Measurements from ENCODE around the gene EHD1. TPM values are rescaled to one million over a fixed set of nuclear protein-coding genes. Genes with fewer than 3 reads are reported as not detected.

The EHD1 gene
- total RNA-seq, 2 experiments from 2014 or later = 187 to 195 TPM

DNA sequence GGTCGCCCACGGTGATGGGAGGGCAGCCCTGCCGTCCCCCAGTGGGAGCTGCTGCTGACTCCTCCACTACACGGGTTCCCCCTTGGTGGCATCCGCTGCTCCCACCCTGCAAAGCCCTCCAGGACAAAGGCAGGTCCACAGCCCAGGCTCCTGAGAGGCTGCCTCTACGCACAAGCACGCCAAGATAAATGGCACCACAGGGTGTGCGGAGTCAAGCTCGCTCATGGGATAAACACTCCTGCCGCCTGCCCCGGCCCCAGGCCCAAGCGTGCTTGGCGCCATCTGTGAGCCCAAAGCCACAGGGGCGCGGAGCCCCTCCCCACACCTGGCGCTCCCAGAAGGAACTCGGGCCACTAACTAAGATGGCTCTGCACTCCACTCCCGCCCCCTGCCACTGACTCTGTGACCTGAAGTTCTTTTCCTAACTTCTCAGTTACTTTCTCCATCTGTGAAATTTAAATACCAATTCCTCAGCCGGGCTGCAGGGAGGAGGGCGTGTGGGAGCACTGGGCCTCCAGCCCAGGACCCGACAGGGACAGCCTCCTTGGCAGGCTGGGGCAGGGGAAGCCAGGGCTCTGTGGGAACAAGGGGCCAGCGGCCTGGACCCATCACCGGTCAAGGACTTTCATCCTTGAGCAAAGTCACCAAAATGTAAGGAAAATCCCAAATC, 14.9 kb downstream of the EHD1 start:
- POLR2A ChIA-PET = interaction anchor here (1.2 to 27.4 kb wide), 5 partner anchors 12 to 254 kb away, joined by 3 to 782 read pairs (median 5); partner anchors contain the start of genes EHD1 and ZNHIT2
- DNase-seq (no peak), ATAC-seq (ENCODE audit: low read depth) (no peak)
- peaks cover 16% of the 10 kb centered on the region for H3K36me3 Mint-ChIP-seq
- peak overlapping the region; percentile 74 for H3K4me3 Mint-ChIP-seq
- no peaks in the 10 kb centered on the region for H3K9me3 Mint-ChIP-seq
- no peaks in the 10 kb centered on the region for H3K27me3 Mint-ChIP-seq
- peak overlapping the region; percentile 95 for H3K27ac Mint-ChIP-seq
- H3K4me1 Mint-ChIP-seq = peaks cover 67% of the 10 kb centered on the region

GRCh38 chr11:64862987-64863390, 15.4 kb downstream of the EHD1 start:
- peak overlapping the region; percentile 95 for H3K27ac Mint-ChIP-seq
- H3K4me3 Mint-ChIP-seq = peak overlapping the region; percentile 74
- no peak for DNase-seq
- peaks cover 63% of the 10 kb centered on the region for H3K4me1 Mint-ChIP-seq
- no peaks in the 10 kb centered on the region for H3K9me3 Mint-ChIP-seq
- POLR2A ChIA-PET = interaction anchor here (1.7 to 27.4 kb wide), 3 partner anchors 12 to 118 kb away, joined by 5 to 782 read pairs (median 142); partner anchors contain the start of gene EHD1
- peaks cover 12% of the 10 kb centered on the region for H3K36me3 Mint-ChIP-seq
- no peaks in the 10 kb centered on the region for H3K27me3 Mint-ChIP-seq
- ATAC-seq (ENCODE audit: low read depth) = no peak

- H3K27me3 Mint-ChIP-seq = no peaks in the 10 kb centered on the region
- H3K36me3 Mint-ChIP-seq = peaks cover 14% of the 10 kb centered on the region
- peak overlapping the region; percentile 80 for H3K4me3 Mint-ChIP-seq
- POLR2A ChIA-PET = interaction anchor here (0.6 to 27.4 kb wide), 8 partner anchors 8 to 802 kb away, joined by 3 to 782 read pairs (median 3); partner anchors contain the start of gene EHD1
- H3K4me1 Mint-ChIP-seq = peaks cover 67% of the 10 kb centered on the region
- no peaks in the 10 kb centered on the region for H3K9me3 Mint-ChIP-seq
- ATAC-seq (ENCODE audit: low read depth) = peak; percentile 20
- peak overlapping the region; percentile 97 for H3K27ac Mint-ChIP-seq
- DNase-seq = peak; percentile 55
These were observed 17.0 kb downstream of the EHD1 start for GRCh38 chr11:64861227-64861975.

DNA sequence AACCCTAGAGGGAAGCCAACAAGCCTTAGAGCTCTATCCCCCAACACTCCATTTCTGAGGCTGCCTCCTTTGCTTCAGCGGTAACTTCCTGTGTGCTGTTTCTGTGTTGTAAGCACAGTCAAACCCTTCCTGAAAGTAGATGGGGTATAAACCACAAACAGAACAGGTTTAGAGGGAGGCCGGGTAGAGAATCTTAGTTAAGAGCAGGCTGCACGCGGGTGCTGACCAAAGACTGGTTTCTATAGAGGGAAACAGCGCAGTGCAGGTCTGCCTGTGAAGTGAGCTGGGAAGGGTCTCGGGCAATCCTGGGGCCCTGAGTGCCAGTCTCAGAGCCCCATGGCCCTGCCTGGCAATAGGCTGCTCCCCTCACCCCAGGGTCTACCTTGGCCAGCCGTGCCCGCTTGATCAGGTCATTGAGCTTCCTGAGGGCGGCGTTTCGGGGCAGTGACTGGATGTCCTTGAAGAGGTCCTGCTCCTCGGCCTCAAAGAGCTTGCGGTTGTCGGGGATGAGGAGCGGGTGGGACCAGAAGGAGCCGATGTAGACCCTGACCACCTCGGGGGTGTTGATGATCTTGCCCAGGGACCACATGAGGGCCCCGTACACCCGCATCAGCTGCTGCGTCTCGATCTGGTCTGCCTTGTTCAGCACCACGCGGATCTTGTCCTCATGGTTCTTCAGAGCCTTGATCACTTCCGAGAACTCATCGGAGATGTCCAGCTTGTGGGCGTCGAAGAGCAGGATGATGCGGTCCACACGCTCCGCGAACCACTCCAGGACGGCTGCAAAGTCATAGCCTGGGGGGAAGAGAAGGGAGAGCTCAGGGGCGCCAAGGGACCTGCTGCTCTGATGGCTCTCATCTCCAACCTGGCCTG, 18.6 kb downstream of the EHD1 start:
- DNase-seq (peak; percentile 72), ATAC-seq (ENCODE audit: low read depth) (peak; percentile 77)
- Mint-ChIP-seq H3K36me3 (peaks cover 17% of the 10 kb centered on the region), H3K9me3 (no peaks in the 10 kb centered on the region), H3K4me3 (peak overlapping the region; percentile 80), H3K27me3 (no peaks in the 10 kb centered on the region), H3K27ac (peak overlapping the region; percentile 97), H3K4me1 (peaks cover 69% of the 10 kb centered on the region)
- POLR2A ChIA-PET = interaction anchor here (0.6 to 27.4 kb wide), 13 partner anchors 9 to 643 kb away, joined by 3 to 782 read pairs (median 5); partner anchors contain the start of genes CDC42BPG, CDCA5, EHD1 and FAU

DNA sequence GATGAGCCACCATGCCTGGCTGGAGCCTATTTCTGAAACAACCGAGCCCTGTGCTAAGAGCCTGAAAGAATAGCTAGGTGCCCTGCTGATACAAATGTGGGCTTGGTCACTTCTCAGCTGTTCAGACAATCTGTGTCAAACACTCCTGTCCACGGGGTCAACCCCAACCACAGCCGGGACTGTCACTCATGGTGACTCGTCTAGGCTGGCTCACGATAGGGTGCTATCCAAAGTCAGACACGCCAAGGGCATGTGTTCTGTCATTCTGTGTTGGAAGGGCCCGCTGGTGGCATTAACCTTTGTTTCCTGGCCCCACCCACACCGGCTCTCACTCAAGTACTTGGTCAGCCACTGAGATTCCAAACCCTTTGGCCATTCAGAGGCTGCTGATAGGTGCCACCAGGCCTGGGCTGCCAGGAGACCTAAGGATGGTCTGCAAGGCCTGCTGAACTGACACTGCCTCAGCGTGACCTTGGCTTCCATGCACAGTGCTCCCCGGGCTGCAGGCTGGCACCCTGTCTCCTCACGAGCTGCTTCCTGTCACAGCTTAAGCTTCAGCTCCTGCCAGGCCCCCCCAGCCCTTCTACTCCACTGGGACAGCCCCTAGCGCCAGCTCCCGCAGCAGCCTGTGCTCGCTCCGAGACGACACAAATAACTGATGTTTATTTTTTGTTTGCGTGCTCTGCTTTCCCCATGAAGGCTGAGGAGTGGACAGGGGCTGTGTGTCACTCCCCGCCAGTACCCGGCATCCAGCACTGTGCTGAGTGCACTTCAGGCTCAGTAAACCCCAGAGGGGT, 19.8 kb downstream of the EHD1 start:
- H3K4me3 Mint-ChIP-seq = peak overlapping the region; percentile 80
- peak; percentile 57 for ATAC-seq (ENCODE audit: low read depth)
- H3K9me3 Mint-ChIP-seq = no peaks in the 10 kb centered on the region
- POLR2A ChIA-PET = interaction anchor here (0.7 to 27.4 kb wide), 10 partner anchors 8 to 644 kb away, joined by 3 to 782 read pairs (median 5); partner anchors contain the start of genes CDC42BPG, CDCA5, EHD1 and FAU
- peaks cover 21% of the 10 kb centered on the region for H3K36me3 Mint-ChIP-seq
- H3K27ac Mint-ChIP-seq = peak overlapping the region; percentile 97
- no peaks in the 10 kb centered on the region for H3K27me3 Mint-ChIP-seq
- DNase-seq = peak; percentile 74
- peaks cover 65% of the 10 kb centered on the region for H3K4me1 Mint-ChIP-seq

DNA sequence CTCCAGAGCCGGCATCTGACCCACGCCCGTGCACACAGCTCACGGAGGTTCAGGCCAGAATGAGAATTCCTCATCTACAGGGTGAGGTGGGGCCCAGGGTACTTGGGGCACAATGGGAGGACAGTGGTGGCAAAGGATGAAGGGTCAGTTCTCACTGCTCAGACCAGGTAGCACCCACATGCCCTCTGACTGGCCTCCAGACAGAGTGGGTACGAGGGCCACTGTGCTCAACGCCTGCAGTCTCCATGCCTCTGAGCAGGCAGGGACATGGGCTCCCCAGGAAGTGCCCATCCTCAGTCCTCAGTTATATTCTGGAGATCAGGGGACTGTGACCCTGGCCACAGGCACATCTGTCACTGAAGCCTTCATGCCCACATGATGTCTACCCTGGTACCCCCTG, 20.9 kb downstream of the EHD1 start:
- no peak for ATAC-seq (ENCODE audit: low read depth)

DNA sequence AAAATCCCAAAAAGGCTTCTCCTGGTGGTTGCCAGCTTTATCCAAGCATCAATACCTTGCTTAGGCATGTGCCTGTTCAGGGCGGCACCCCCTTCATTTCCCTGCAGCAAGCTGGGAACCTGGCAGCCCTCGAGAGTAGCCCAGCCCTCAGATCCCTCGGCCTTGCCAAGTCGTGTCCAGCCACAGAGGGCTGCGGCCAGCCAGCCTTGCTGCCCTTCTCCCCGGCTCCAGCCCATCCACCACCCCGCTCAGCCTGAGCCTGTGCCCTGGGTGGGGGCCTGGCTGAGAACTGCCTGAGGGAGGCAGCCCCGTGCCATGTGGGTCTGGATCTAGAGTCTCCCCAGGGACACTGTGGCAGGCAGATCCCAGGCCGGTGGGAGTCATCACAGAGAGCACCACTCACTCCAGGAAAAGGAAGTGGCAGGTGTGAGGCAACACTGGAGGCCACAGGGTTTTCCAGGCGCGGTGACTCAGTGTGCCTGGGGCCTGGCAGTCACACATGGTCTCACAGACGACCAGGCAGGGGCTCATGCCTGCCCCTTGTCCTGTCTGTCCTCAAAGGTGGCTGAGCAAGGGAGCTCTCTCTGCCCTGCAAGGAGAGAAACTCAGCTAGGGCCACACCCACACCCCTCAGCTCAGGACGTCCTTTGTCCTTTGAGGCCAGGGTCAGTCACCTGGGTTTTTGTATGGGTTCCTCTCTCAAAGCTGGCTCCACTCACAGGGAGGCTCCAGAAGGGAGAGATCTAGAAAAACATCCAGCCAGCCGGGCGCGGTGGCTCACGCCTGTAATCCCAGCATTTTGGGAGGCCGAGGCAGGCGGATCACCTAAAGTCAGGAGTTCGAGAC, 21.8 kb downstream of the EHD1 start:
- Mint-ChIP-seq H3K4me1 (peaks cover 70% of the 10 kb centered on the region), H3K27ac (peak overlapping the region; percentile 63), H3K4me3 (peak overlapping the region; percentile 62), H3K27me3 (no peaks in the 10 kb centered on the region), H3K36me3 (peaks cover 26% of the 10 kb centered on the region), H3K9me3 (no peaks in the 10 kb centered on the region)
- DNase-seq = peak; percentile 53
- POLR2A ChIA-PET = interaction anchor here (0.7 to 27.4 kb wide), 3 partner anchors 8 to 27 kb away, joined by 3 to 782 read pairs (median 3); partner anchors contain the start of gene EHD1
- ATAC-seq (ENCODE audit: low read depth) = no peak

More for the DNA sequence above, 20.9 kb downstream of the EHD1 start:
- no peak for DNase-seq
- peak overlapping the region; percentile 64 for H3K27ac Mint-ChIP-seq
- no peaks in the 10 kb centered on the region for H3K27me3 Mint-ChIP-seq
- peaks cover 68% of the 10 kb centered on the region for H3K4me1 Mint-ChIP-seq
- H3K36me3 Mint-ChIP-seq = peaks cover 26% of the 10 kb centered on the region
- H3K9me3 Mint-ChIP-seq = no peaks in the 10 kb centered on the region
- POLR2A ChIA-PET = interaction anchor here (0.6 to 27.4 kb wide), 4 partner anchors 11 to 189 kb away, joined by 3 to 782 read pairs (median 30); partner anchors contain the start of gene EHD1
- no peak overlapping the region for H3K4me3 Mint-ChIP-seq

DNA sequence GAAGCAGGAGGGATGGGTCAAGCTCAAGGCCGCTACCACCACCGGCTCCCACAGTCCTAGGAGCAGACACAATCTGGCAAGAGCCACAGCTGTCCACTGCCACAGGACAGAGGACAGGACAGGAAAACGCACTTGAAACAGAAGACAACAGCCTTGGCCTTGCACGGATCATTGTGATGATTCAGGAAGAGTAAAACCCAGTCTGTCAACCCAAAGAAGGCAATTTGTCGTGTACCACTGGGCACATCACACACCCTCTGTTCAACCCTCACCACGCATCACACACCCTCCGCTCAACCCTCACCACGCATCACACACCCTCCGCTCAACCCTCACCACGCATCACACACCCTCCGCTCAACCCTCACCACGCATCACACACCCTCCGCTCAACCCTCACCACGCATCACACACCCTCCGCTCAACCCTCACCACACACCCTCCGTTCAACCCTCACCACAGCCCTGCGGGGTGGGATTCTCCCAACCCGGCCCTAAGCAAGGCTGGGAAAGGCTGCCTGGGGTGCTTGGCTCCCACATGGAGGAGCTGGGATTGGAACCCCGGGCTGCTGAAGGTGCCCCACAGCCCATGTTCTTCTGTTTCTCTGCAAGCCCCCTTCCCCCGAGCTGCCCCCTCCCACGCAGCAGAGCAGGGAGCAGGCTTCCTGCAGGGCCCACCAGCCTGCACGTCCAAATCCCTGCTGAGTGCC, 22.7 kb downstream of the EHD1 start:
- Mint-ChIP-seq H3K27me3 (no peaks in the 10 kb centered on the region), H3K9me3 (no peaks in the 10 kb centered on the region), H3K27ac (peak overlapping the region; percentile 63), H3K36me3 (peaks cover 25% of the 10 kb centered on the region), H3K4me3 (peak overlapping the region; percentile 62), H3K4me1 (peaks cover 71% of the 10 kb centered on the region)
- DNase-seq (no peak), ATAC-seq (ENCODE audit: low read depth) (no peak)
- POLR2A ChIA-PET = interaction anchor here (0.9 to 27.4 kb wide), 3 partner anchors 7 to 28 kb away, joined by 3 to 782 read pairs (median 142); partner anchors contain the start of gene EHD1

GRCh38 chr11:64854534-64855502, 23.6 kb downstream of the EHD1 start:
- POLR2A ChIA-PET = interaction anchor here (3.8 to 27.4 kb wide), 3 partner anchors 8 to 29 kb away, joined by 21 to 782 read pairs (median 142); partner anchors contain the start of gene EHD1
- no peaks in the 10 kb centered on the region for H3K9me3 Mint-ChIP-seq
- H3K27ac Mint-ChIP-seq = peak overlapping the region; percentile 63
- DNase-seq (no peak), ATAC-seq (ENCODE audit: low read depth) (no peak)
- H3K4me3 Mint-ChIP-seq = peak overlapping the region; percentile 62
- H3K36me3 Mint-ChIP-seq = peaks cover 25% of the 10 kb centered on the region
- H3K27me3 Mint-ChIP-seq = no peaks in the 10 kb centered on the region
- peaks cover 68% of the 10 kb centered on the region for H3K4me1 Mint-ChIP-seq

DNA sequence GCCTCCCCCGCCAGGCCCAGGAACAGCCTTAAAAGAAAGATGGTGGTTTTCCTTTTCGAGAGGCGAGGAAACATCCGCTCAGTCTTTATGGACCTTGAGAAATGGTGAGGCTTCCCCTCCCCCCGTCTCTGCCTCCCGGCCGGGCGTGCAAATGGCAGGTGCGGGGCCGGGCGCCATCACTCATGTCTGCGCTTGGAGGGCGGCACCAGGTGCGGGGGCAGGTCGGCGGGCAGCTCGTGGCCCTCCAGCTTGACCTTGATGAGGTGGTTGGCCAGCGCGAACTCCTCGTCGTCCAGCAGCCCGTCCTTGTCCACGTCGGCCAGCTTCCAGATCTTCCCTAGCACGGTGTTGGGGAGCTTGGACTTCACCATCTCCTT, 24.3 kb downstream of the EHD1 start:
- Mint-ChIP-seq H3K4me1 (peaks cover 75% of the 10 kb centered on the region), H3K9me3 (no peaks in the 10 kb centered on the region), H3K27me3 (no peaks in the 10 kb centered on the region), H3K4me3 (peak overlapping the region; percentile 46), H3K36me3 (peaks cover 25% of the 10 kb centered on the region), H3K27ac (peak overlapping the region; percentile 72)
- DNase-seq = no peak
- POLR2A ChIA-PET = interaction anchor here (3.8 to 27.4 kb wide), 3 partner anchors 9 to 30 kb away, joined by 21 to 782 read pairs (median 142); partner anchors contain the start of gene EHD1
- ATAC-seq (ENCODE audit: low read depth) = no peak
